HepG2 (cell line): ENCODE measurements around the gene KCNT1. TPM values are rescaled to one million over a fixed set of nuclear protein-coding genes. Genes with fewer than 3 reads are reported as not detected.

Experiments used
- ATAC-seq: fragments of 200-7000 bp; cut with Tn5 transposase; 3 replicates; pipeline ENCODE4 v1.9.1; 2020; ENCODE audit warnings: mild to moderate bottlenecking, moderate library complexity
- BruUV-seq: library from RNA; stranded (reverse); fragments of 400-500 nt; replicated peaks from 2 replicates; lab custom pipeline; 2021; lab: Mats Ljungman, UMichigan
- CTCF ChIA-PET: fragments of 300-600 bp; formaldehyde crosslinking; extraction: SDS; loops from one replicate; lab custom pipeline; 2021; ENCODE audit warnings: low total read pairs, inconsistent platforms, low intra/inter-chr PET ratio; lab: Yijun Ruan, JAX
- POLR2A ChIA-PET: fragments of 350-600 bp; sonication (Branson Sonifier 250); formaldehyde crosslinking; loops from one replicate; lab custom pipeline; 2020; ENCODE audit warnings: antibody characterized with exemption, inconsistent platforms; lab: Yijun Ruan, JAX
- DNase-seq: peaks from one replicate; pipeline ENCODE4 v3.0.0-alpha.2; 2015; ENCODE audit warnings: low spot score
- FAIRE-seq: peaks from 3 replicates; lab custom pipeline; 2011; peaks lifted over from hg19 to GRCh38; lab: Jason Lieb, UNC
- H2AFZ ChIP-seq: one replicate; pipeline ENCODE4 v1.6.1; 2011; ENCODE audit warnings: low read length, inconsistent platforms
- H3K27ac ChIP-seq: fragments of 300-600 bp; 3 replicates; pipeline ENCODE4 v1.8.0; 2011; ENCODE audit warnings: mixed run types, mild to moderate bottlenecking, mixed read lengths, low read length, inconsistent platforms; ENCODE audit not compliant: insufficient read depth; ENCODE audit errors: extremely low read length
- H3K27me3 ChIP-seq, 2 experiments: fragments of 200-600 bp in 1 of 2; 2 replicates in 1 of 2; 3 replicates in 1 of 2; pipeline versions ENCODE4 v1.6.0 to v1.8.0; 2011; ENCODE audit warnings: low read length in 2 of 2, mild to moderate bottlenecking in 2 of 2, moderate library complexity in 2 of 2, inconsistent platforms in 1 of 2; ENCODE audit not compliant: insufficient read depth in 2 of 2, control insufficient read depth in 1 of 2
- H3K36me3 ChIP-seq, 2 experiments: fragments of 200-600 bp in 1 of 2; replicated peaks in 1 of 2; 2 replicates in 1 of 2; 3 replicates in 1 of 2; pipeline versions ENCODE4 v1.5.1 to v1.8.0; 2011; ENCODE audit warnings: low read length in 2 of 2, inconsistent platforms in 1 of 2; ENCODE audit not compliant: insufficient read depth in 2 of 2, control insufficient read depth in 1 of 2
- H3K4me1 ChIP-seq: 2 replicates; pipeline ENCODE4 v1.5.1; 2012; ENCODE audit warnings: low read length, inconsistent platforms; ENCODE audit not compliant: insufficient read depth
- H3K4me2 ChIP-seq: 2 replicates; pipeline ENCODE4 v1.6.0; 2011; ENCODE audit warnings: low read depth, low read length, inconsistent platforms
- H3K4me3 ChIP-seq, 3 experiments: fragments of 200-600 bp in 1 of 3; sonication (generic), shearing (Covaris generic) in 1 of 3; replicated peaks in 1 of 3; 2 replicates each; pipeline ENCODE4 v1.5.1; 2011 to 2016; ENCODE audit warnings: low read length in 3 of 3, inconsistent platforms in 2 of 3, low read depth in 2 of 3, mild to moderate bottlenecking in 2 of 3, control low read depth in 1 of 3, mixed read lengths in 1 of 3; ENCODE audit not compliant: insufficient read depth in 1 of 3
- H3K79me2 ChIP-seq: one replicate; pipeline ENCODE4 v1.6.1; 2011; ENCODE audit warnings: low read length, inconsistent platforms; ENCODE audit not compliant: insufficient read depth
- H3K9ac ChIP-seq: 2 replicates; pipeline ENCODE4 v1.6.0; 2011; ENCODE audit warnings: mild to moderate bottlenecking, low read depth, low read length, inconsistent platforms; ENCODE audit not compliant: insufficient read depth
- H3K9me3 ChIP-seq: 2 replicates; pipeline ENCODE4 v1.5.1; 2012; ENCODE audit warnings: mild to moderate bottlenecking, low read length
- H4K20me1 ChIP-seq: 2 replicates; pipeline ENCODE4 v1.6.0; 2011; ENCODE audit warnings: inconsistent platforms, mild to moderate bottlenecking, low read length, moderate library complexity; ENCODE audit not compliant: insufficient read depth
- AGO2 ChIP-seq: fragments of 200-400 bp; formaldehyde crosslinking; optimal IDR thresholded peaks from 2 replicates; pipeline ENCODE3; 2017; ENCODE audit warnings: mild to moderate bottlenecking, low read depth, low read length, moderate library complexity
- EZH2 ChIP-seq: conservative IDR thresholded peaks from 2 replicates; pipeline ENCODE4 v1.6.1; 2012; ENCODE audit warnings: mild to moderate bottlenecking, low read depth, low read length, moderate library complexity
- GABPA ChIP-seq, 2 experiments: IDR thresholded peaks; 2 replicates each; pipeline ENCODE4 v1.6.1; 2011 to 2016; ENCODE audit warnings: low read depth in 2 of 2, low read length in 1 of 2, missing biosample characterization in 1 of 2, missing genetic modification characterization in 1 of 2
- GABPB1 ChIP-seq: IDR thresholded peaks from 2 replicates; pipeline ENCODE4 v1.6.1; 2016; ENCODE audit warnings: mild to moderate bottlenecking, missing genetic modification reagents, moderate library complexity, missing compliant biosample characterization
- ISX ChIP-seq: sonication (generic); formaldehyde crosslinking; conservative IDR thresholded peaks from 2 replicates; pipeline ENCODE4 v1.5.0; 2020; ENCODE audit warnings: missing genetic modification reagents
- KDM4B ChIP-seq: sonication (generic); formaldehyde crosslinking; IDR thresholded peaks from 2 replicates; pipeline ENCODE4 v1.4.0; 2020; ENCODE audit warnings: missing genetic modification reagents
- REL ChIP-seq: sonication (generic); formaldehyde crosslinking; conservative IDR thresholded peaks from 2 replicates; pipeline ENCODE4 v1.8.0; 2022; ENCODE audit warnings: mild to moderate bottlenecking, missing genetic modification reagents, moderate library complexity
- SRSF9 ChIP-seq: fragments of 200-400 bp; formaldehyde crosslinking; IDR thresholded peaks from 2 replicates; pipeline ENCODE4 v1.6.1; 2018; ENCODE audit warnings: borderline replicate concordance, mild to moderate bottlenecking, low read depth, low read length; ENCODE audit not compliant: insufficient read depth, poor library complexity, severe bottlenecking
- ZFX ChIP-seq: sonication (generic); formaldehyde crosslinking; IDR thresholded peaks from 2 replicates; pipeline ENCODE4 v1.4.0; 2020; ENCODE audit warnings: mild to moderate bottlenecking, low read depth, missing genetic modification reagents, moderate library complexity
- ZFY ChIP-seq: sonication (generic); formaldehyde crosslinking; IDR thresholded peaks from 2 replicates; pipeline ENCODE4 v1.4.0; 2020; ENCODE audit warnings: missing genetic modification reagents
- ZKSCAN1 ChIP-seq: fragments of 150-350 bp; IDR thresholded peaks from 2 replicates; pipeline ENCODE4 v1.6.1; 2014; ENCODE audit warnings: low read length
- ZNF12 ChIP-seq: sonication (generic); formaldehyde crosslinking; IDR thresholded peaks from 2 replicates; pipeline ENCODE4 v1.5.0; 2020; ENCODE audit warnings: missing genetic modification reagents
- ZNF335 ChIP-seq: sonication (generic); formaldehyde crosslinking; IDR thresholded peaks from 2 replicates; pipeline ENCODE4 v1.4.0; 2020; ENCODE audit warnings: missing genetic modification reagents
- ZNF687 ChIP-seq: sonication (generic); formaldehyde crosslinking; IDR thresholded peaks from 2 replicates; pipeline ENCODE4 v1.5.1; 2020; ENCODE audit warnings: mild to moderate bottlenecking, missing genetic modification reagents, moderate library complexity
- ZNF782 ChIP-seq: sonication (generic); formaldehyde crosslinking; IDR thresholded peaks from 2 replicates; pipeline ENCODE4 v1.4.0; 2020; ENCODE audit warnings: missing genetic modification reagents, mild to moderate bottlenecking, borderline replicate concordance
- WGBS: methylation state at CpG from one replicate; pipeline ENCODE4 v1.1.6; 2017; ENCODE audit warnings: low lambda C conversion rate; 5-methylcytosine and 5-hydroxymethylcytosine counted together
- in situ Hi-C: cut with HindIII; loops from 2 replicates; pipeline ENCODE4 v1.10.0; 2017; ENCODE audit warnings: low pct_unique_long_range_greater_than_20kb; ENCODE audit not compliant: extremely low pct_ligation_motif_present
- intact Hi-C: fragments of 100-400 bp; cut with micrococcal nuclease; formaldehyde crosslinking; loops from one replicate; pipeline ENCODE4 v1.10.0; 2022; ENCODE audit not compliant: unreplicated experiment
- polyA plus RNA-seq, 8 experiments: library from polyadenylated mRNA; depleted of rRNA in 3 of 8; stranded (reverse) in 7 of 8; unstranded in 1 of 8; fragments of >200 nt; fragmentation: Illumina TruSeq in 4 of 8; extraction: Trizol in 4 of 8; gene quantifications; 2 replicates each; pipeline versions ENCODE4 v1.2.1 to v1.2.3, GENCODE V29; 2011 to 2016; ENCODE audit warnings: low read depth in 4 of 8, missing spikeins in 1 of 8, mixed read lengths in 1 of 8; ENCODE audit not compliant: insufficient read depth in 1 of 8
- total RNA-seq, 5 experiments: library from RNA; depleted of rRNA; stranded (reverse); fragments of >200 nt; fragmentation: Illumina TruSeq; extraction: Trizol; gene quantifications; 2 replicates each; pipeline ENCODE4 v1.2.3, GENCODE V29; 2016; ENCODE audit warnings: low read depth in 1 of 5

Gene KCNT1
- total and polyA plus RNA-seq, 2 of the 13 experiments (the other 11 are each of a cell fraction or from before 2014, with no cell fraction given): not detected

GRCh38 chr9:135697226-135697625 is 4.8 kb upstream of the KCNT1 start:
- ChIA-PET POLR2A (no interaction called here), CTCF (no interaction called here)

DNA sequence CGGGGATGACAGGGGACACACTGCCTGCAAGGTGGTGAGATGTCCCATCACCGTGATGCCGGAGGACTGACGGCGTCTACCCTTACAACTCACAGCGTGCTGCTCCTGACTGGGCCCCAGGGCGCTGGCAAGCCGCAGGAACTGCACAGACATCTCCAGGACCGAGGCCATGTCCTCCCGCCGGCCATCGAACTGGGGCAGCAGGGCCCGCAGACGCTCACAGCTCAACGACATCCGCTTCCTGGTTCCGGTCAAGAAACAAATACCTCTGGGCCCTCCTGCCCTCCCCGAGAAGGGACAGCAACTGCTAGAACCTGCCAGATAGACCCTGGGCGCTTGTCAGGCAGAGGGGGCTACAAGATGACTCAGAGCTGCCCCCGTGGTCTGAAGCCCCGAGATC is 3.7 kb upstream of the KCNT1 start:
- Histone ChIP-seq H3K27ac (no peak overlapping the region), H3K4me3 (peak overlapping the region in 2 of 3 experiments; percentile 13 to 30; a peak in 2 of 6 replicates), H3K9ac (no peak overlapping the region), H3K4me2 (peak overlapping the region; percentile 34; the same call in 1 of the 2 replicates), H3K9me3 (no peaks in the 10 kb centered on the region), H3K27me3 (peaks cover 27 to 81% of the 10 kb centered on the region in 2 experiments), H4K20me1 (0 out of 2 replicates have a peak, but pooled peaks cover 4% of the 10 kb centered on the region)
- FAIRE-seq (no peak), ATAC-seq (no peak)
- BruUV-seq: no TSS peak
- POLR2A ChIA-PET: no interaction called here
- intact Hi-C loops (no loop called here), in situ Hi-C loops (no loop called here)
- CTCF ChIA-PET: no interaction called here
- TF ChIP-seq GABPB1 (CRISPR knock-in tag) (peak; percentile 45; the same call in 1 of the 2 replicates), KDM4B (no peak), ZFX (CRISPR knock-in tag) (peak; percentile 26; the same call in 1 of the 2 replicates), GABPA (IDR thresholded peaks at IDR 0.05; ENCODE audit: low read depth, low read length) (peak; percentile 44), GABPA (CRISPR knock-in tag; IDR thresholded peaks at IDR 0.05; ENCODE audit: low read depth) (peak; percentile 66), ZNF687 (CRISPR knock-in tag) (peak; percentile 36; the same call in 1 of the 2 replicates), ISX (CRISPR knock-in tag) (no peak), ZFY (CRISPR knock-in tag) (peak; percentile 26; the same call in 1 of the 2 replicates), AGO2 (no peak), ZKSCAN1 (no peak)
- TF ChIP-seq, all 625 proteins: peak for 5
- no peaks in the 10 kb centered on the region for H3K36me3 ChIP-seq
- no peak for DNase-seq
- no peak overlapping the region for H2AFZ ChIP-seq
- WGBS: 31% methylated on average over 3 of the region's 21 CpGs
- H3K79me2 ChIP-seq: no peaks in the 10 kb centered on the region
- no peaks in the 10 kb centered on the region for H3K4me1 ChIP-seq

More at GRCh38 chr9:135697226-135697625, 4.8 kb upstream of the KCNT1 start:
- no peak for DNase-seq
- H2AFZ ChIP-seq: no peak overlapping the region
- in situ Hi-C loops (no loop called here), intact Hi-C loops (no loop called here)
- no peaks in the 10 kb centered on the region for H3K79me2 ChIP-seq
- H3K36me3 ChIP-seq: no peaks in the 10 kb centered on the region
- H3K4me1 ChIP-seq: no peaks in the 10 kb centered on the region
- H3K4me3 ChIP-seq: no peak overlapping the region
- no peak for FAIRE-seq
- 27% methylated on average over 14 of the region's 15 CpGs for WGBS
- peaks cover 30 to 82% of the 10 kb centered on the region in 2 experiments for H3K27me3 ChIP-seq
- TF ChIP-seq ZNF782 (no peak), SRSF9 (no peak), ZNF335 (CRISPR knock-in tag) (no peak), EZH2 (no peak), REL (CRISPR knock-in tag) (no peak), ZNF12 (CRISPR knock-in tag) (no peak)
- BruUV-seq: no TSS peak
- ATAC-seq: no peak
- H3K4me2 ChIP-seq: no peak overlapping the region
- H3K27ac ChIP-seq: no peak overlapping the region
- H3K9me3 ChIP-seq: no peaks in the 10 kb centered on the region
- H4K20me1 ChIP-seq: 0 out of 2 replicates have a peak, but pooled peaks cover 4% of the 10 kb centered on the region
- H3K9ac ChIP-seq: no peak overlapping the region
